GM18951 (cell line): ENCODE results near the gene RMI2.

ENCODE experiments used
- POLR2A ChIP-seq: IDR thresholded peaks from 4 replicates; pipeline ENCODE4 v1.6.1; 2011; ENCODE audit warnings: mild to moderate bottlenecking; ENCODE audit not compliant: insufficient read length, insufficient read depth; ENCODE audit errors: extremely low read depth
- in situ Hi-C: fragments of 300-500 bp; cut with MboI; formaldehyde crosslinking; loops from one replicate; pipeline ENCODE4 v1.12.0; 2022; ENCODE audit warnings: low sequenced_read_pairs, mixed read lengths, inconsistent platforms; ENCODE audit not compliant: unreplicated experiment

The RMI2 gene

DNA sequence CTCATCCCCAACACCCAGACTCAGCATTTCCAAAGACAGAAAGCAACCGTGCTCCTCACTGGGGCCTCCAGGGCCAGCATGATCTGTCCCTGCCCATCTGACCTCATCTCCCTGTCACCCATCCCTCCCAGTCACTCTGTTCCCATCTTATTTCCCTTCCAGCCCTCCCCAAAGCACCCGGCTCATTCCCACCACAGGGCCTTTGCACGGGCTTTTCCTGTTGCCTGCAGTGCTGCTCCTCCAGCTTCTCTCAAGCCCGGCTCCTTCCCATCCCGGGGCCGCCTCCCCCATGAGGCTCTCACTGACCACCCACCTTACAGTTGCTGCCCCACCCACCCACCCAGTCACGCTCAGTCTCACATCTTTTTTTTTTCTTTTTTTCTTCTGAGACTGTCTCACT is 54.8 kb downstream of the RMI2 start:
- in situ Hi-C loops, result loop anchor here (25.0 kb wide), 1 partner anchor 412 kb away; no protein-coding TSS in a partner anchor
- no peak for TF ChIP-seq POLR2A
